B cell (primary cell): ENCODE measurements around the gene CSF2RB. TPM values are rescaled to one million over a fixed set of nuclear protein-coding genes. Genes with fewer than 3 reads are reported as not detected.

Experiments used
- ATAC-seq: fragments of 200-7000 bp; cut with Tn5 transposase; one replicate; pipeline ENCODE4 v1.10.0; 2021; ENCODE audit warnings: low read depth, mild to moderate bottlenecking, moderate number of reproducible peaks, moderate library complexity
- CTCF ChIA-PET: fragments of 350-600 bp; sonication (Branson Sonifier 250); formaldehyde crosslinking; loops from one replicate; lab custom pipeline; 2021; ENCODE audit warnings: antibody characterized with exemption, inconsistent platforms; lab: Charles Lee
- POLR2A ChIA-PET: fragments of 350-600 bp; sonication (Branson Sonifier 250); formaldehyde crosslinking; loops from one replicate; lab custom pipeline; 2021; ENCODE audit warnings: antibody characterized with exemption; lab: Charles Lee
- DNase-seq: peaks from one replicate; pipeline ENCODE4 v3.0.0; 2013
- H2AFZ ChIP-seq: 2 replicates; pipeline ENCODE4 v1.6.1; 2012; ENCODE audit warnings: mild to moderate bottlenecking, low read depth, low read length; ENCODE audit not compliant: insufficient read depth, poor library complexity, severe bottlenecking
- H3K27ac ChIP-seq, 2 donors: 1 replicate in 1 of 2; 2 replicates in 1 of 2; pipeline ENCODE4 v1.5.1; 2012 to 2013; ENCODE audit warnings: low read length in 2 of 2, mild to moderate bottlenecking in 2 of 2, moderate library complexity in 1 of 2
- H3K27me3 ChIP-seq, 4 experiments: fragments of 200-600 bp in 1 of 4; sonication (generic) in 1 of 4; replicated peaks in 1 of 4; 1 replicate in 2 of 4; 2 replicates in 2 of 4; pipeline versions ENCODE4 v1.6.1 to v1.7.0; 2013 to 2016; ENCODE audit warnings: low read length in 3 of 4, mild to moderate bottlenecking in 2 of 4, mixed read lengths in 1 of 4, moderate library complexity in 1 of 4; ENCODE audit not compliant: insufficient read depth in 4 of 4, control insufficient read depth in 3 of 4; ENCODE audit errors: control extremely low read depth in 1 of 4
- H3K36me3 ChIP-seq, 2 experiments: replicated peaks in 1 of 2; 1 replicate in 1 of 2; 2 replicates in 1 of 2; pipeline versions ENCODE4 v1.6.1 to v1.7.1; 2013; ENCODE audit warnings: low read length in 1 of 2; ENCODE audit not compliant: insufficient read depth in 2 of 2, control insufficient read depth in 1 of 2; ENCODE audit errors: control extremely low read depth in 1 of 2, extremely low read depth in 1 of 2
- H3K4me1 ChIP-seq, 2 donors: fragments of 200-600 bp in 1 of 2; sonication (generic) in 1 of 2; 1 replicate in 1 of 2; 2 replicates in 1 of 2; pipeline versions ENCODE4 v1.5.1 to v1.6.1; 2013 to 2017; ENCODE audit warnings: low read length in 2 of 2; ENCODE audit not compliant: control insufficient read depth in 2 of 2, insufficient read depth in 2 of 2
- H3K4me2 ChIP-seq: replicated peaks from 2 replicates; pipeline ENCODE3; 2012; ENCODE audit warnings: mild to moderate bottlenecking, low read depth, low read length; ENCODE audit not compliant: poor library complexity, severe bottlenecking
- H3K4me3 ChIP-seq, 5 experiments: fragments of 200-600 bp in 1 of 5; sonication (generic) in 1 of 5; 1 replicate in 3 of 5; 2 replicates in 2 of 5; pipeline versions ENCODE4 v1.5.1 to v1.7.0; 2011 to 2016; ENCODE audit warnings: low read length in 4 of 5, mild to moderate bottlenecking in 4 of 5, low read depth in 2 of 5, control low read depth in 1 of 5, moderate library complexity in 1 of 5; ENCODE audit not compliant: insufficient read depth in 1 of 5; ENCODE audit errors: control extremely low read depth in 1 of 5, extremely low read depth in 1 of 5
- H3K79me2 ChIP-seq: fragments of 200-600 bp; sonication (generic); one replicate; pipeline ENCODE4 v1.6.0; 2016; ENCODE audit warnings: low read length; ENCODE audit not compliant: control insufficient read depth, insufficient read depth
- H3K9ac ChIP-seq: fragments of 200-600 bp; sonication (generic); 2 replicates; pipeline ENCODE4 v1.6.1; 2017; ENCODE audit warnings: mild to moderate bottlenecking, low read length, moderate library complexity
- H3K9me3 ChIP-seq, 3 donors: one replicate each; pipeline versions ENCODE4 v1.6.1 to v1.7.1; 2013; ENCODE audit warnings: low read length in 2 of 3; ENCODE audit not compliant: control insufficient read depth in 2 of 3, insufficient read depth in 1 of 3; ENCODE audit errors: control extremely low read depth in 1 of 3
- H4K20me1 ChIP-seq: 2 replicates; pipeline ENCODE4 v1.6.0; 2012; ENCODE audit warnings: mild to moderate bottlenecking, low read length; ENCODE audit not compliant: insufficient read depth, control insufficient read depth, poor library complexity, severe bottlenecking
- H3K27ac Mint-ChIP-seq: one replicate; pipeline ENCODE4 v1.8.0; 2021; ENCODE audit warnings: mixed read lengths
- H3K27me3 Mint-ChIP-seq: one replicate; pipeline ENCODE4 v1.8.0; 2021; ENCODE audit warnings: mixed read lengths
- H3K4me1 Mint-ChIP-seq: one replicate; pipeline ENCODE4 v1.8.0; 2021; ENCODE audit warnings: mixed read lengths
- H3K4me3 Mint-ChIP-seq: one replicate; pipeline ENCODE4 v1.8.0; 2021; ENCODE audit warnings: mixed read lengths
- H3K9me3 Mint-ChIP-seq: one replicate; pipeline ENCODE4 v1.8.0; 2022; ENCODE audit warnings: mixed read lengths; ENCODE audit not compliant: insufficient read depth
- CTCF ChIP-seq: fragments of 200-600 bp; IDR thresholded peaks from one replicate; pipeline ENCODE4 v1.8.0; 2022; ENCODE audit warnings: antibody characterized with exemption, mild to moderate bottlenecking
- EZH2 ChIP-seq: IDR thresholded peaks from 2 replicates; pipeline ENCODE4 v1.6.1; 2012; ENCODE audit warnings: borderline replicate concordance, low read depth, mild to moderate bottlenecking, moderate library complexity, low read length; ENCODE audit not compliant: insufficient read depth, poor library complexity, severe bottlenecking
- WGBS: methylation state at CpG from one replicate; pipeline ENCODE4 v1.1.5; 2013; ENCODE audit warnings: missing lambda C conversion rate; ENCODE audit not compliant: insufficient coverage; 5-methylcytosine and 5-hydroxymethylcytosine counted together
- intact Hi-C: fragments of 100-400 bp; cut with micrococcal nuclease; formaldehyde crosslinking; loops from one replicate; pipeline ENCODE4 v1.10.0; 2022
- polyA plus RNA-seq: library from polyadenylated mRNA; depleted of rRNA; stranded (reverse); fragments of >200 nt; gene quantifications from 2 replicates; pipeline ENCODE4 v1.2.3, GENCODE V29; 2012
- total RNA-seq, 2 donors: library from RNA; stranded (reverse); fragments of 120-200 nt in 1 of 2; gene quantifications; 1 replicate in 1 of 2; 2 replicates in 1 of 2; pipeline versions ENCODE4 v1.2.3 to v1.2.4, GENCODE V29; 2013 to 2022

CSF2RB gene
- total and polyA plus RNA-seq, 2 donors (not counting 1 experiment from before 2014, with no cell fraction given): 22.0 to 39.7 TPM

GRCh38 chr22:36963302-36963701 lies 49.9 kb downstream of the CSF2RB start:
- H3K27ac Mint-ChIP-seq: no peak overlapping the region
- Histone ChIP-seq H3K4me1 (no peaks in the 10 kb centered on the region), H4K20me1 (no peaks in the 10 kb centered on the region), H2AFZ (no peak overlapping the region), H3K9me3 (peaks cover 0 to 5% (median 0%) of the 10 kb centered on the region in 3 donors), H3K79me2 (no peaks in the 10 kb centered on the region), H3K4me3 (no peak overlapping the region), H3K27ac (no peak overlapping the region), H3K9ac (no peak overlapping the region), H3K27me3 (peaks cover 0 to 16% (median 6%) of the 10 kb centered on the region in 4 experiments), H3K4me2 (no peak overlapping the region), H3K36me3 (no peaks in the 10 kb centered on the region)
- TF ChIP-seq CTCF (no peak), EZH2 (no peak)
- DNase-seq (no peak), ATAC-seq (no peak)
- peaks cover 17% of the 10 kb centered on the region for H3K27me3 Mint-ChIP-seq
- CTCF ChIA-PET: interaction anchor here (3.6 kb wide), 1 partner anchor 14 kb away, joined by 18 read pairs; no protein-coding TSS in a partner anchor
- no peak overlapping the region for H3K4me3 Mint-ChIP-seq
- H3K9me3 Mint-ChIP-seq: no peaks in the 10 kb centered on the region
- POLR2A ChIA-PET: interaction anchor here (0.6 kb wide), 1 partner anchor 296 kb away, joined by 3 read pairs; no protein-coding TSS in a partner anchor
- WGBS: 45% methylated on average over 1 of the region's 2 CpGs
- intact Hi-C loops: no loop called here
- H3K4me1 Mint-ChIP-seq: no peaks in the 10 kb centered on the region

GRCh38 chr22:36964106-36964505 lies 50.7 kb downstream of the CSF2RB start:
- H3K4me1 ChIP-seq: no peaks in the 10 kb centered on the region
- no peaks in the 10 kb centered on the region for H3K4me1 Mint-ChIP-seq

More at GRCh38 chr22:36964106-36964505, 50.7 kb downstream of the CSF2RB start:
- H3K9me3 ChIP-seq: peaks cover 0 to 2% (median 0%) of the 10 kb centered on the region in 3 donors
- intact Hi-C loops: no loop called here
- CTCF ChIA-PET: interaction anchor here (3.6 kb wide), 1 partner anchor 13 kb away, joined by 18 read pairs; no protein-coding TSS in a partner anchor
- no peak for ATAC-seq
- no peak overlapping the region for H3K4me2 ChIP-seq
- H3K4me3 Mint-ChIP-seq: no peak overlapping the region
- H4K20me1 ChIP-seq: no peaks in the 10 kb centered on the region
- peaks cover 0 to 16% (median 6%) of the 10 kb centered on the region in 4 experiments for H3K27me3 ChIP-seq
- POLR2A ChIA-PET: no interaction called here
- H3K27ac Mint-ChIP-seq: no peak overlapping the region
- H3K27me3 Mint-ChIP-seq: peaks cover 17% of the 10 kb centered on the region
- H3K79me2 ChIP-seq: no peaks in the 10 kb centered on the region
- DNase-seq: no peak
- no peak overlapping the region for H2AFZ ChIP-seq
- TF ChIP-seq CTCF (no peak), EZH2 (no peak)
- H3K4me3 ChIP-seq: no peak overlapping the region
- H3K27ac ChIP-seq: no peak overlapping the region
- no peaks in the 10 kb centered on the region for H3K36me3 ChIP-seq
- H3K9ac ChIP-seq: no peak overlapping the region
- H3K9me3 Mint-ChIP-seq: no peaks in the 10 kb centered on the region
